Iris pigment epithelial cell (primary cell): ENCODE data around the gene PCSK4.
"Not testable (repeated sequence)": the region's sequence is repeated elsewhere in the genome, so short reads cannot be mapped to it uniquely, and the experiment has no call there.

Experiments
- DNase-seq: peaks from one replicate; pipeline ENCODE4 v3.0.0-alpha.2; 2011; ENCODE audit warnings: low read depth

Gene PCSK4

GRCh38 chr19:1490311-1491113 lies at the start of gene PCSK4:
Gene PCSK4, minus strand, starts transcription at chr19:1490350. Its CDS starts 4 bp downstream, at chr19:1490346.
- DNase-seq, result peak; percentile 99

- DNase-seq, result not testable (repeated sequence)
Measured at GRCh38 chr19:1539749-1540148, 49.6 kb upstream of the PCSK4 start.

GRCh38 chr19:1538978-1539377 lies 48.8 kb upstream of the PCSK4 start:
- DNase-seq, result no peak

GRCh38 chr19:1535699-1536098 lies 45.5 kb upstream of the PCSK4 start:
- DNase-seq, result not testable (repeated sequence)

- DNase-seq, result no peak
Measured at GRCh38 chr19:1534972-1535371, 44.8 kb upstream of the PCSK4 start.

GRCh38 chr19:1533510-1534150 lies 43.5 kb upstream of the PCSK4 start:
- DNase-seq, result no peak

- no peak for DNase-seq
Measured at GRCh38 chr19:1532003-1532402, 41.9 kb upstream of the PCSK4 start.

- DNase-seq, result no peak
Measured at GRCh38 chr19:1531587-1531986, 41.4 kb upstream of the PCSK4 start.

GRCh38 chr19:1530856-1531255 lies 40.7 kb upstream of the PCSK4 start:
- not testable (repeated sequence) for DNase-seq

- no peak for DNase-seq
Measured at GRCh38 chr19:1529430-1529816, 39.3 kb upstream of the PCSK4 start.

- DNase-seq, result no peak
Measured at GRCh38 chr19:1528596-1529429, 38.7 kb upstream of the PCSK4 start.

GRCh38 chr19:1527650-1528309 lies 37.6 kb upstream of the PCSK4 start:
- no peak for DNase-seq

- DNase-seq, result no peak
Measured at GRCh38 chr19:1526979-1527649, 37.0 kb upstream of the PCSK4 start.

- DNase-seq, result no peak
Measured at GRCh38 chr19:1526066-1526778, 36.1 kb upstream of the PCSK4 start.

- DNase-seq, result no peak
Measured at GRCh38 chr19:1525343-1525742, 35.2 kb upstream of the PCSK4 start.

- no peak for DNase-seq
Measured at GRCh38 chr19:1524972-1525325, 34.8 kb upstream of the PCSK4 start.

GRCh38 chr19:1524287-1524971 lies 34.3 kb upstream of the PCSK4 start:
- DNase-seq, result no peak

GRCh38 chr19:1523412-1524286 lies 33.5 kb upstream of the PCSK4 start, which contains the start of gene PLK5:
Gene PLK5, plus strand, starts transcription at chr19:1524077. Its CDS starts 2,920 bp downstream, at chr19:1526997.
- no peak for DNase-seq

GRCh38 chr19:1522838-1523237 lies 32.7 kb upstream of the PCSK4 start:
- no peak for DNase-seq
